Activated CD4-positive, alpha-beta T cell treated with anti-CD3 and anti-CD28 coated beads, Interleukin-2, amount 10 ng/mL, durations not matched to agents 24 days and 14 days (primary cell): ENCODE data around the gene RYR3. TPM values are rescaled to one million over a fixed set of nuclear protein-coding genes. Genes with fewer than 3 reads are reported as not detected.

ENCODE experiments used
- DNase-seq: peaks from one replicate; pipeline ENCODE4 v3.0.0; 2022
- H3K27ac Mint-ChIP-seq: one replicate; pipeline ENCODE4 v1.8.0; 2022; ENCODE audit warnings: mild to moderate bottlenecking, mixed read lengths
- H3K27me3 Mint-ChIP-seq: one replicate; pipeline ENCODE4 v1.8.0; 2022; ENCODE audit warnings: mixed read lengths
- H3K36me3 Mint-ChIP-seq: one replicate; pipeline ENCODE4 v1.8.0; 2022; ENCODE audit warnings: low read depth, mild to moderate bottlenecking, mixed read lengths
- H3K4me1 Mint-ChIP-seq: one replicate; pipeline ENCODE4 v1.8.0; 2021; ENCODE audit warnings: mixed read lengths
- H3K4me3 Mint-ChIP-seq: one replicate; pipeline ENCODE4 v1.8.0; 2022; ENCODE audit warnings: mild to moderate bottlenecking, moderate library complexity, mixed read lengths
- H3K9me3 Mint-ChIP-seq: one replicate; pipeline ENCODE4 v1.8.0; 2021; ENCODE audit warnings: mixed read lengths
- intact Hi-C: fragments of 100-400 bp; cut with micrococcal nuclease; formaldehyde crosslinking; loops from one replicate; pipeline ENCODE4 v1.15.1; 2023
- total RNA-seq: library from RNA; stranded (reverse); gene quantifications from 2 replicates; pipeline ENCODE4 v1.2.3, GENCODE V29; 2022

RYR3 gene
- total RNA-seq, 1 donor from 2014 or later, result not detected

DNA sequence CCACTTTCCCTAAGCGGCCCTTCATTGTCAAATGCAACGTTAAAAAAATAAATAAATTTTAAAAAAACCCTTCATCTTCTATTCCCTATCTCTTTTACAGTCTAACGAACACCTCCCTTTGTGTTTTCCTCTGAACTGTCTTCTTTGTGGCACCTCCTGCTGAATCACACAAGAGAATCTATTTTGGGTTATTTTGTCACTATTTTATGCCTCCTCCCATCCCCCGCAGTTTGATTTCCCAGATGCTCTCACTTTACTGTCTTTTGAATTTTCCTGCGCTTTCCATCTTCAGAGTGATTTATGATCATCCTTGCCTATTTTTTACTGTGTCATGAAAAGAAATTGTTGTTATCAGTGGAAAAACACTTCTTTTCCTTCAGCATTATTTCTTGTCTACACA, 32.5 kb downstream of the RYR3 start:
- H3K27ac Mint-ChIP-seq, result no peak overlapping the region
- intact Hi-C loops, result no loop called here
- H3K4me1 Mint-ChIP-seq, result no peaks in the 10 kb centered on the region

GRCh38 chr15:33344111-33344510, 33.3 kb downstream of the RYR3 start:
- Mint-ChIP-seq H3K4me3 (no peak overlapping the region), H3K36me3 (no peaks in the 10 kb centered on the region)
- intact Hi-C loops, result no loop called here

More for the DNA sequence above, 32.5 kb downstream of the RYR3 start:
- H3K27me3 Mint-ChIP-seq, result peaks cover 2% of the 10 kb centered on the region
- no peak overlapping the region for H3K4me3 Mint-ChIP-seq
- no peak for DNase-seq
- H3K9me3 Mint-ChIP-seq, result no peaks in the 10 kb centered on the region
- no peaks in the 10 kb centered on the region for H3K36me3 Mint-ChIP-seq

DNA sequence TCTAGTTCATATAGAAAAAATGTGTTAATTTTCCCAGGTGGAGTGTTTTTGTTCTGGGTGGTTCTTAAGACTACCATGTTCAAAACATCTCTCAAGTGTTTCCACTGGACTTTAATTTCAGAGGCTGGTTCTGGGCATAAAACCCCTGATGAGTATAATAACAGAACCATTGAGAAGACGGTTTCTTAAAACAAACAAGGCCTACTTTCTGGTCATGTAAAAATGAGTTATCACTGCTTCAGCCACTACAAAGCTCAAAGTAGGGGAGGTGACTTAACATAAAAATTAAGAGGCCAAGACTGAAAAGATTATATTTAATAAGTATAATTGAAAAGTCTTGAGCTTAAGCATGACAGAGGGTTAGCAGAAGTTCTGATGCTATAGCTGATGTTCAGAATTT, 33.8 kb downstream of the RYR3 start:
- Mint-ChIP-seq H3K27ac (no peak overlapping the region), H3K36me3 (no peaks in the 10 kb centered on the region), H3K27me3 (peaks cover 2% of the 10 kb centered on the region), H3K4me1 (no peaks in the 10 kb centered on the region), H3K4me3 (no peak overlapping the region), H3K9me3 (no peaks in the 10 kb centered on the region)
- intact Hi-C loops, result no loop called here
- no peak for DNase-seq

More at GRCh38 chr15:33344111-33344510, 33.3 kb downstream of the RYR3 start:
- no peaks in the 10 kb centered on the region for H3K9me3 Mint-ChIP-seq
- no peaks in the 10 kb centered on the region for H3K4me1 Mint-ChIP-seq
- no peak for DNase-seq
- H3K27ac Mint-ChIP-seq, result no peak overlapping the region
- peaks cover 2% of the 10 kb centered on the region for H3K27me3 Mint-ChIP-seq

- Mint-ChIP-seq H3K27me3 (peaks cover 7% of the 10 kb centered on the region), H3K36me3 (no peaks in the 10 kb centered on the region), H3K9me3 (no peaks in the 10 kb centered on the region), H3K4me3 (no peak overlapping the region), H3K4me1 (no peaks in the 10 kb centered on the region), H3K27ac (no peak overlapping the region)
- no peak for DNase-seq
- intact Hi-C loops, result no loop called here
Measured at GRCh38 chr15:33354411-33354810, 43.6 kb downstream of the RYR3 start.

DNA sequence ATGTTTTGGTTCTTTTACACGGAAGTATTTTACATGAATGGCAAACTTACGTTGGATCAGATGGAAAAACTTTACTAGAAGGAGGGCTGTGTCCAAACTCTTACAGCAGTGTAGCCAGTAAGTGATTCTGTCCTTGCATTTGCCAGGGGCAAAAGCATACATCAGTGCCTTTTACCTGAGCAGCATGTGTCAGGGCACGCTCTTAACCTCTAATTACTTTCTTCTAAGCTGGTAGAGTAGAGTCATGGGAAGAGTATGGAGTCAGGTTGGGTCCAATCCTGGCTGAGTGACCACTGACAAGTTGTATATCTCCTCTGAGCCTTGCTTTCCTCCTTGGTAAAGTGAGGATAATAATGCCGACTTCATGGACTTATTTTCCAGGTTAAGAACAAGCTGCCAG, 47.1 kb downstream of the RYR3 start:
- Mint-ChIP-seq H3K4me3 (no peak overlapping the region), H3K9me3 (no peaks in the 10 kb centered on the region), H3K27ac (no peak overlapping the region), H3K36me3 (no peaks in the 10 kb centered on the region), H3K27me3 (peaks cover 4% of the 10 kb centered on the region), H3K4me1 (no peaks in the 10 kb centered on the region)
- no peak for DNase-seq
- intact Hi-C loops, result no loop called here

GRCh38 chr15:33358306-33358705, 47.5 kb downstream of the RYR3 start:
- no peak for DNase-seq
- Mint-ChIP-seq H3K4me3 (no peak overlapping the region), H3K9me3 (no peaks in the 10 kb centered on the region), H3K27me3 (peaks cover 2% of the 10 kb centered on the region), H3K27ac (no peak overlapping the region), H3K4me1 (no peaks in the 10 kb centered on the region), H3K36me3 (no peaks in the 10 kb centered on the region)
- intact Hi-C loops, result no loop called here

DNA sequence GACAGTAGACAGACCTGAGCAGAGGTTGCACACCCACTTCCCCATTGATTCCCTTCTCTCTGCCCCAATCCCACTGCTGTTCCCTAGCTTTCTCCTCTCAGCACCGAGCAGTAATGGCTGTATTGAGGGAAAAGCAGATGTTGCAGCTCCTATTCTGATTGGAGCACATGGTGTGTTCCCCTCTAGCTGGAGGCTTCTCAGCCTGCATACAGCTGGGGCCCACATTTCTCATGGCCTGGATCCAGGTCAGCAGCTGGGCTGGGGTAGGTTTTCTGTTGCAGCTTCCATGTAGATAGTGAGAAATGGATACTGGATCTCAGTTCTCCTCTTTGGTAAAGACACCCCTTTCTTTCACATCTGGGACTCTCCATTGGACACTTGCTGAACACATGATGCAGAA, 50.1 kb downstream of the RYR3 start:
- intact Hi-C loops, result no loop called here
- Mint-ChIP-seq H3K36me3 (no peaks in the 10 kb centered on the region), H3K4me3 (no peak overlapping the region), H3K9me3 (no peaks in the 10 kb centered on the region), H3K4me1 (no peaks in the 10 kb centered on the region), H3K27me3 (peaks cover 9% of the 10 kb centered on the region), H3K27ac (no peak overlapping the region)
- DNase-seq, result no peak

DNA sequence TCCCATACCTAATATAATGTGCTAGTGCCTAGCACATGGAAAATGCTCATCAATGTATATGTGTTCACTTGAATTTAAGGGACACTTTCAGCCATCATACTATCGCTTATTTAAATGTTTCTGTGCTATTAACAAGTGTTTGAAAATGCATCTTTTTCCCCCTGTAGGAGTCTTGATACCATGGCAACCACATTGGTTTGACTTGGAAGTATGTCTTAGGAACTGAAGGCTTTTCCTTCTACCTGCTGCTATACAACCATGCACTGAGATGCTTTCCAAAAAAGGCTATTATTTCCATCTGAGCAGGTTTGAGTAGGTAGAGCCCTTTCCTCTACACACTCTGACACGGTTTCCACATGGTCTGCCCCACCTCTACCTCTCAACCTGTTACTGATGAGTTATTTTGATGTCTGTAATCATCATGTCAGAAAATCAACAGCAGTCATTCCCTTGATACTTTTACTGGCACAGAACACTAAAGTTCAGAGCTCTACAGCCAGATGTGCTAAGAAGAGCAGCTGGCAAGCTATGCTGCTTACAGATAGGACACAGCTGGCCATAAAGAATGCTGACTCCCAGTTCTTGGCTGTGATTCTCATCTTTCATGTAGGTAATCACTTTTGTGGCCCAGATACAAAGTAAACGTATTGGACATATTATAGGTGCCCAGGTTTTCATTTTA, 59.3 kb downstream of the RYR3 start:
- H3K9me3 Mint-ChIP-seq, result no peaks in the 10 kb centered on the region
- no peaks in the 10 kb centered on the region for H3K36me3 Mint-ChIP-seq
- no peaks in the 10 kb centered on the region for H3K4me1 Mint-ChIP-seq
- H3K4me3 Mint-ChIP-seq, result no peak overlapping the region
- DNase-seq, result no peak
- intact Hi-C loops, result no loop called here
- peaks cover 5% of the 10 kb centered on the region for H3K27me3 Mint-ChIP-seq
- H3K27ac Mint-ChIP-seq, result no peak overlapping the region

GRCh38 chr15:33370623-33371020, 59.9 kb downstream of the RYR3 start:
- Mint-ChIP-seq H3K4me3 (no peak overlapping the region), H3K27ac (no peak overlapping the region), H3K36me3 (no peaks in the 10 kb centered on the region), H3K9me3 (no peaks in the 10 kb centered on the region), H3K4me1 (no peaks in the 10 kb centered on the region), H3K27me3 (peaks cover 3% of the 10 kb centered on the region)
- DNase-seq, result no peak
- intact Hi-C loops, result no loop called here

- Mint-ChIP-seq H3K36me3 (no peaks in the 10 kb centered on the region), H3K27me3 (peaks cover 3% of the 10 kb centered on the region), H3K27ac (no peak overlapping the region), H3K4me3 (no peak overlapping the region), H3K4me1 (no peaks in the 10 kb centered on the region), H3K9me3 (no peaks in the 10 kb centered on the region)
- DNase-seq, result no peak
- intact Hi-C loops, result no loop called here
Measured at GRCh38 chr15:33371159-33371558, 60.4 kb downstream of the RYR3 start.

- Mint-ChIP-seq H3K27ac (no peak overlapping the region), H3K9me3 (no peaks in the 10 kb centered on the region), H3K36me3 (no peaks in the 10 kb centered on the region), H3K4me1 (no peaks in the 10 kb centered on the region), H3K4me3 (no peak overlapping the region), H3K27me3 (peaks cover 3% of the 10 kb centered on the region)
- no peak for DNase-seq
- intact Hi-C loops, result no loop called here
Measured at GRCh38 chr15:33374226-33374914, 63.6 kb downstream of the RYR3 start.

DNA sequence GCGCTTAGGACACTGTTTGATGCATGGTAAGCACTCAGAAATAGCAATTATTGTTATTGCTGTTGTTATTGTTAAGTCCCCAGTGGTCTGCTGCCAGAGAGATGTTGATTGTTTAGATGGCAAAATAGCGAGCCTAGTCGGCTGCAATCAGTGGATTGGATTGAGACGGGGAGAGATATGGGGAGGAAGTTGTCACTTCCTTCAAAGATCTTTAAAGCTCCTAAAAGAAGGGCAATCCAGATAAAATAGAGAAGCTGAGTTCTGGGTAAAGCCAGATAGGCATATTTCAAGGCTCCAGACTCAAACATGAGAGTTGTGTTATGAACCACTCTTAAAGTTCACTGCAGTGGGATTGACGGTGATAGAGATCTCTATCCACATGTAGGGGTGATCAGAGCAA, 64.5 kb downstream of the RYR3 start:
- no peaks in the 10 kb centered on the region for H3K9me3 Mint-ChIP-seq
- DNase-seq, result no peak
- peaks cover 3% of the 10 kb centered on the region for H3K27me3 Mint-ChIP-seq
- no peak overlapping the region for H3K4me3 Mint-ChIP-seq
- H3K4me1 Mint-ChIP-seq, result no peaks in the 10 kb centered on the region
- H3K36me3 Mint-ChIP-seq, result no peaks in the 10 kb centered on the region
- H3K27ac Mint-ChIP-seq, result no peak overlapping the region
- intact Hi-C loops, result no loop called here

DNA sequence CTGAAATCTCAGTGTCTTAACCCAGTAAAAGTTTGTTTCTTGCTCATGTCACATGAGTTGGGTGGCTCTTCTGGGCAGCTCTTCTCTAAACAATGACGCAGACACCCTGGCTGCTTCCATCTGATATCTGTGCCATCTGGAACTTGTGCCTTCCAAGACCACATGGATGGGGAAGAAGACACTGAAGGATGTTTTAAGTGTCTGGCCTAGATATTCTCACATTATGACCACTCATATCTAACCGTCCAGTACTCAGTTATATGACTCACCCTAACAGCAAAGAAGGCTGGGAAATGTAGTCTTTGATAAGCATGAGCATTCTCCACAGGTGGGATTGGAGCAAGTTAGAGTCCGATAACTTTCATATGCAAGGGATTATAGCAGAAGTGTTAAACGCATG, 66.4 kb downstream of the RYR3 start:
- Mint-ChIP-seq H3K27me3 (peaks cover 3% of the 10 kb centered on the region), H3K4me3 (no peak overlapping the region), H3K36me3 (no peaks in the 10 kb centered on the region), H3K27ac (no peak overlapping the region), H3K9me3 (no peaks in the 10 kb centered on the region), H3K4me1 (no peaks in the 10 kb centered on the region)
- DNase-seq, result no peak
- intact Hi-C loops, result no loop called here

DNA sequence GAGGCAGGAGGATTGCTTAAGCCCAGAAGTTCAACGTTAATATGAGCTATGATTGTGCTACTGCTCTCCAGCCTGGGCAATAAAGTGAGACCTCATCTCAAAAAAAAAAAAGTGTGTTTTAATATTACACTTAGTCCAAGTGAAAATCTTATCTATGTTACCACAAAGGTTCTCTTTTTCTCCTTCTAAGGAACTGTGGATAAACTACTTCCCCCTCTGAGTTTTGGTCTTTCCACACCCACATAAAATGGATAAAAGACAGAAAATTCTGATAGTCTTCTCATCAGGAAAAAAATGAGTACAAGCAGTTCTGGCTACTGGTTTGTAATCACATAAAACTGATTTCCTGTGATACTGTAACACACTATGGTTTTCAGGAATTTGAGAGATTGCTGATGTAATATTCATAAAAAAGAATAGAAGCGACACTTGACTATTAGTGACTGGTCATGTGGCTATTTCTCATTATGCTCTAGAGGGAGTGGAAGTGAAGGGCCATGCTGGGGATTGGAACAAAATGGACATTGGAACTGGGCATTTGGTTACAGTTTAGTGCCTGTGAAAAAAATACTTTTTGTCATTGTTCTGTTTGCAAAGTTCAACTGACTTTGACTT, 68.2 kb downstream of the RYR3 start:
- no peaks in the 10 kb centered on the region for H3K36me3 Mint-ChIP-seq
- H3K9me3 Mint-ChIP-seq, result no peaks in the 10 kb centered on the region
- H3K4me3 Mint-ChIP-seq, result no peak overlapping the region
- H3K27ac Mint-ChIP-seq, result no peak overlapping the region
- H3K4me1 Mint-ChIP-seq, result no peaks in the 10 kb centered on the region
- no peak for DNase-seq
- H3K27me3 Mint-ChIP-seq, result peaks cover 3% of the 10 kb centered on the region
- intact Hi-C loops, result no loop called here
